Uterus (tissue), 4 donors: ENCODE measurements around the gene NRG4. TPM values are rescaled to one million over a fixed set of nuclear protein-coding genes. Genes with fewer than 3 reads are reported as not detected.

ENCODE experiments used
- DNase-seq, 2 donors: peaks; one replicate each; pipeline ENCODE4 v3.0.0-alpha.2; 2019 to 2020
- H3K27ac ChIP-seq, 2 donors: fragments of 200-600 bp; sonication (generic); 1 replicate in 1 of 2; 2 replicates in 1 of 2; pipeline ENCODE4 v1.5.1; 2016 to 2018
- H3K27me3 ChIP-seq, 2 donors: fragments of 200-600 bp; sonication (generic); one replicate each; pipeline ENCODE4 v1.5.1; 2018 to 2019; ENCODE audit warnings: control low read depth in 1 of 2
- H3K36me3 ChIP-seq, 2 donors: fragments of 200-600 bp; sonication (generic); one replicate each; pipeline ENCODE4 v1.5.1; 2019; ENCODE audit warnings: control low read depth in 1 of 2
- H3K4me1 ChIP-seq, 2 donors: fragments of 200-600 bp; sonication (generic); one replicate each; pipeline ENCODE4 v1.5.1; 2018 to 2019; ENCODE audit warnings: control low read depth in 1 of 2
- H3K4me3 ChIP-seq, 2 donors: fragments of 200-600 bp; sonication (generic); 1 replicate in 1 of 2; 2 replicates in 1 of 2; pipeline ENCODE4 v1.5.1; 2018 to 2019; ENCODE audit warnings: mild to moderate bottlenecking in 1 of 2
- H3K9me3 ChIP-seq, 2 donors: fragments of 200-600 bp; sonication (generic); one replicate each; pipeline ENCODE4 v1.5.1; 2019; ENCODE audit warnings: control low read depth in 1 of 2
- CTCF ChIP-seq, 4 experiments: fragments of 200-600 bp in 2 of 4; fragments of 450-650 bp in 2 of 4; sonication (generic) in 2 of 4; IDR thresholded peaks; one replicate each; pipeline ENCODE4 v1.5.1; 2016 to 2019; ENCODE audit warnings: antibody characterized with exemption in 4 of 4, mild to moderate bottlenecking in 2 of 4, moderate library complexity in 1 of 4
- POLR2A ChIP-seq, 2 donors: fragments of 450-650 bp; IDR thresholded peaks; one replicate each; pipeline ENCODE4 v1.6.1; 2016; ENCODE audit warnings: antibody characterized with exemption in 2 of 2, mild to moderate bottlenecking in 1 of 2, moderate library complexity in 1 of 2
- intact Hi-C: fragments of 100-400 bp; cut with DNase I; formaldehyde crosslinking; loops from one replicate; pipeline ENCODE4 v1.15.1; 2023; ENCODE audit warnings: low total_unique reads
- total RNA-seq, 4 donors: library from RNA; depleted of rRNA in 3 of 4; stranded (reverse); fragments of >200 nt in 3 of 4; gene quantifications; one replicate each; pipeline versions ENCODE4 v1.1.0 to v1.2.4, GENCODE V29; 2014 to 2023
- donor health status: DM: yes; HTN: yes; CAD: no.

NRG4 gene
- total RNA-seq, 4 donors from 2014 or later: 0.21 TPM; not detected in 3

GRCh38 chr15:75903331-75904239 is 108.6 kb downstream of the NRG4 start, which contains the start of gene FBXO22:
Gene FBXO22 (plus strand): TSS chr15:75903878. CDS start chr15:75903964, 86 bp downstream.
- intact Hi-C loops: no loop called here
- no peaks in the 10 kb centered on the region for H3K9me3 ChIP-seq
- H3K27ac ChIP-seq: peak within 1 kb of the TSS; percentile 73 to 74
- peak; percentile 81 to 88 for DNase-seq
- no peak for TF ChIP-seq CTCF (IDR thresholded peaks at IDR 0.05)
- peak; percentile 12 to 66 for TF ChIP-seq POLR2A (IDR thresholded peaks at IDR 0.05)
- H3K4me1 ChIP-seq: no peaks in the 10 kb centered on the region
- no peaks in the 10 kb centered on the region for H3K36me3 ChIP-seq
- H3K4me3 ChIP-seq: peak within 1 kb of the TSS; percentile 89 to 94
- no peaks in the 10 kb centered on the region for H3K27me3 ChIP-seq

GRCh38 chr15:75902129-75902557 is 110.1 kb downstream of the NRG4 start:
- H3K27ac ChIP-seq: no peak overlapping the region
- H3K36me3 ChIP-seq: no peaks in the 10 kb centered on the region
- DNase-seq: no peak
- intact Hi-C loops: no loop called here
- H3K27me3 ChIP-seq: no peaks in the 10 kb centered on the region
- H3K9me3 ChIP-seq: no peaks in the 10 kb centered on the region
- TF ChIP-seq POLR2A (IDR thresholded peaks at IDR 0.05): no peak
- TF ChIP-seq CTCF (IDR thresholded peaks at IDR 0.05): no peak
- H3K4me3 ChIP-seq: no peak overlapping the region
- H3K4me1 ChIP-seq: no peaks in the 10 kb centered on the region

- no peaks in the 10 kb centered on the region for H3K4me1 ChIP-seq
- no peak for TF ChIP-seq CTCF (IDR thresholded peaks at IDR 0.05)
- intact Hi-C loops: no loop called here
- H3K27ac ChIP-seq: no peak overlapping the region
- H3K36me3 ChIP-seq: no peaks in the 10 kb centered on the region
- no peaks in the 10 kb centered on the region for H3K9me3 ChIP-seq
- no peak for DNase-seq
- no peak overlapping the region for H3K4me3 ChIP-seq
- H3K27me3 ChIP-seq: no peaks in the 10 kb centered on the region
These were observed 111.6 kb downstream of the NRG4 start for GRCh38 chr15:75900577-75900976.

- DNase-seq: no peak
- Histone ChIP-seq H3K36me3 (no peaks in the 10 kb centered on the region), H3K27ac (no peak overlapping the region), H3K4me1 (no peaks in the 10 kb centered on the region), H3K9me3 (no peaks in the 10 kb centered on the region), H3K4me3 (no peak overlapping the region), H3K27me3 (no peaks in the 10 kb centered on the region)
- no peak for TF ChIP-seq CTCF (IDR thresholded peaks at IDR 0.05)
- TF ChIP-seq POLR2A (IDR thresholded peaks at IDR 0.05): no peak
- intact Hi-C loops: no loop called here
These were observed 116.5 kb downstream of the NRG4 start for GRCh38 chr15:75895731-75896130.

GRCh38 chr15:75891895-75892294 is 120.3 kb downstream of the NRG4 start:
- intact Hi-C loops: no loop called here
- H3K4me3 ChIP-seq: no peak overlapping the region
- TF ChIP-seq CTCF (IDR thresholded peaks at IDR 0.05) (no peak), POLR2A (IDR thresholded peaks at IDR 0.05) (no peak)
- no peak for DNase-seq
- H3K9me3 ChIP-seq: no peaks in the 10 kb centered on the region
- no peaks in the 10 kb centered on the region for H3K27me3 ChIP-seq
- H3K4me1 ChIP-seq: no peaks in the 10 kb centered on the region
- no peaks in the 10 kb centered on the region for H3K36me3 ChIP-seq
- H3K27ac ChIP-seq: no peak overlapping the region
